GM12875 (cell line): ENCODE results near the gene LSM10.

Experiments used
- H3K4me3 ChIP-seq: one replicate; pipeline ENCODE4 v1.5.1; 2011; ENCODE audit warnings: low read depth, low read length, control low read depth
- CTCF ChIP-seq: IDR thresholded peaks from 2 replicates; pipeline ENCODE4 v1.5.1; 2011; ENCODE audit warnings: low read depth, mild to moderate bottlenecking, control low read depth, inconsistent platforms, low read length, moderate library complexity, borderline replicate concordance; ENCODE audit not compliant: insufficient read depth

Gene LSM10

DNA sequence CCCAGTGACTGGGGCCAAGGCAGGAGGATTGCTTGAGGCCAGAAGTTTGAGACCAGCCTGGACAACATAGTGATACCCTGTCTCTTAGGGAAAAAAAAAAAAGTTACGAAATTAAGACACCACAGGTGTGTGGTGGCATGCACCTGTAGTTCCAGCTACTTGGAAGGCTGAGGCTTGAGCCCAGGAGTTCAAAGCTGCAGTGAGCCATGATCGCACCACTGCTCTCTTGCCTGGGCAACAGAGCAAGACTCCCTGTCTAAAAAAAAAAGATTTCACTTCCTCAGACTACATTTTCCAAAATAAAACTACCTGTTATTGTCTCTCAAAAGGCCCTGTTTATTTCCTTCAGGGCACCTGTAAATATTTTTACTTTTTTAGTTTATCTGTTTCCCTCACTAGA, 7.3 kb downstream of the LSM10 start:
- no peak overlapping the region for H3K4me3 ChIP-seq
- no peak for TF ChIP-seq CTCF

GRCh38 chr1:36389999-36390398, 7.7 kb downstream of the LSM10 start:
- no peak for TF ChIP-seq CTCF
- H3K4me3 ChIP-seq = no peak overlapping the region

DNA sequence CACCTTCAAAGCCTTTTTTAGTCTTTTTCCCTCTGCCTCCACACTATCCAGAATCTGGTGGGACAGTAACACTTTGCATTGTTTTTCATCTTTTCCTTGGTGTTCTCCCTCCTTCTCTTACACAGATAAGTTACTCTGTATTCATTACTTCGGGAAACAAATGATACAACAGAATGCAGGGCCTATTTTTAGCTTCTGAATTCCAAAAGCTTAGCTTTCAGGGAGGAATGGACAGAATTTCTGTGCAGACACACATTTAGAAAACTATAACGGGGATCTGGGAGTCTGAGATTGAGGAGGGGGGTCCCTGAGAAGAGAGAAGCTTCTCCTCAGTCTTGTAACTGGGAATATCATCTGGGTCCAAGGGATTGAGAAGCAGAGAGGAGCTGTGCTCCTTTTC, 8.4 kb downstream of the LSM10 start:
- TF ChIP-seq CTCF = no peak
- no peak overlapping the region for H3K4me3 ChIP-seq

GRCh38 chr1:36387141-36387949, 10.4 kb downstream of the LSM10 start:
- no peak for TF ChIP-seq CTCF
- no peak overlapping the region for H3K4me3 ChIP-seq

GRCh38 chr1:36386265-36387140, 11.2 kb downstream of the LSM10 start:
- peak overlapping the region; percentile 54 for H3K4me3 ChIP-seq
- TF ChIP-seq CTCF = no peak

- H3K4me3 ChIP-seq = peak within 1 kb of the TSS; percentile 80
- TF ChIP-seq CTCF = no peak
Measured at GRCh38 chr1:36385410-36386264, 12.1 kb downstream of the LSM10 start, which contains the start of gene STK40. Gene STK40 (minus strand): TSS chr1:36385924. CDS start chr1:36361332, 24,592 bp downstream.
